Stomach (tissue), 9 donors: Measurements from ENCODE around the gene CPSF7. TPM values are rescaled to one million over a fixed set of nuclear protein-coding genes. Genes with fewer than 3 reads are reported as not detected.

Experiments
- DNase-seq, 2 donors: peaks; one replicate each; pipeline versions ENCODE4 v3.0.0 to v3.0.0-alpha.2; 2013 to 2019
- H3K27ac ChIP-seq, 5 donors: fragments of 200-600 bp in 4 of 5; sonication (generic) in 4 of 5; one replicate each; pipeline ENCODE4 v1.5.1; 2013 to 2019; ENCODE audit warnings: mild to moderate bottlenecking in 1 of 5, moderate library complexity in 1 of 5
- H3K27me3 ChIP-seq, 3 donors: fragments of 200-600 bp; sonication (generic); one replicate each; pipeline ENCODE4 v1.5.1; 2017 to 2019; ENCODE audit warnings: mixed run types in 1 of 3
- H3K36me3 ChIP-seq, 4 donors: fragments of 200-600 bp; sonication (generic); 1 replicate in 3 of 4; 2 replicates in 1 of 4; pipeline ENCODE4 v1.5.1; 2016 to 2019
- H3K4me1 ChIP-seq, 4 donors: fragments of 200-600 bp; sonication (generic); one replicate each; pipeline ENCODE4 v1.5.1; 2016 to 2019
- H3K4me3 ChIP-seq, 4 donors: fragments of 200-600 bp; sonication (generic) in 3 of 4; one replicate each; pipeline ENCODE4 v1.5.1; 2016 to 2019; ENCODE audit warnings: mild to moderate bottlenecking in 1 of 4
- H3K9me3 ChIP-seq, 4 donors: fragments of 200-600 bp; sonication (generic); one replicate each; pipeline ENCODE4 v1.5.1; 2016 to 2019
- CTCF ChIP-seq, 7 experiments: fragments of 450-650 bp in 4 of 7; fragments of 200-600 bp in 3 of 7; sonication (generic) in 3 of 7; IDR thresholded peaks; one replicate each; pipeline ENCODE4 v1.5.1; 2016 to 2019; ENCODE audit warnings: antibody characterized with exemption in 7 of 7, control low read depth in 2 of 7, mild to moderate bottlenecking in 1 of 7
- EP300 ChIP-seq: sonication (generic); formaldehyde crosslinking; IDR thresholded peaks from one replicate; pipeline ENCODE4 v1.6.1; 2017; ENCODE audit warnings: antibody characterized with exemption
- POLR2A ChIP-seq, 4 donors: fragments of 450-650 bp; IDR thresholded peaks; one replicate each; pipeline ENCODE4 v1.6.1; 2016; ENCODE audit warnings: antibody characterized with exemption in 4 of 4, control low read depth in 2 of 4, mild to moderate bottlenecking in 1 of 4, moderate library complexity in 1 of 4
- POLR2AphosphoS5 ChIP-seq, 3 donors: sonication (generic); formaldehyde crosslinking; IDR thresholded peaks; one replicate each; pipeline ENCODE4 v1.6.1; 2016; ENCODE audit warnings: antibody characterized with exemption in 3 of 3
- WGBS, 5 donors: extraction: QIAGEN DNeasy Blood & Tissue Kit in 3 of 5; methylation state at CpG; one replicate each; pipeline versions ENCODE4 v1.1.5 to v1.1.7; 2013 to 2018; 5-methylcytosine and 5-hydroxymethylcytosine counted together
- intact Hi-C: fragments of 100-400 bp; cut with DNase I; formaldehyde crosslinking; loops from one replicate; pipeline ENCODE4 v1.15.1; 2023; ENCODE audit warnings: low total_unique reads
- polyA plus RNA-seq, 3 donors: library from polyadenylated mRNA; stranded (reverse); fragments of 200-250 nt; gene quantifications; one replicate each; pipeline ENCODE4 v1.2.3, GENCODE V29; 2013
- total RNA-seq, 5 donors: library from RNA; depleted of rRNA; stranded (reverse); fragments of >200 nt; gene quantifications; one replicate each; pipeline versions ENCODE4 v1.1.0 to v1.2.3, GENCODE V29; 2014 to 2016
- donor health status: healthy with polysubstance abuse.
- donor health status: Bipolar disorder and iron deficiency.
- donor health status: healthy.

The CPSF7 gene
- total and polyA plus RNA-seq, 8 donors = 21.7 to 249 (median 34.9) TPM

GRCh38 chr11:61460986-61461385, 31.2 kb upstream of the CPSF7 start:
- no peaks in the 10 kb centered on the region for H3K27me3 ChIP-seq
- no peak for TF ChIP-seq POLR2A (IDR thresholded peaks at IDR 0.05)
- no peak for TF ChIP-seq POLR2AphosphoS5 (IDR thresholded peaks at IDR 0.05)
- no peak for TF ChIP-seq EP300
- no peak for TF ChIP-seq CTCF (IDR thresholded peaks at IDR 0.05)
- intact Hi-C loops = no loop called here
- no peak overlapping the region for H3K4me3 ChIP-seq
- no peaks in the 10 kb centered on the region for H3K9me3 ChIP-seq
- H3K27ac ChIP-seq = peak overlapping the region in 1 of 5 donors; percentile 26
- peaks cover 0 to 21% (median 15%) of the 10 kb centered on the region in 4 donors for H3K36me3 ChIP-seq
- 88 to 93% (median 91%) methylated on average over 5 of the region's 5 CpGs for WGBS, 5 donors
- H3K4me1 ChIP-seq = peaks cover 0 to 10% (median 3%) of the 10 kb centered on the region in 4 donors
- DNase-seq = no peak

- TF ChIP-seq CTCF (IDR thresholded peaks at IDR 0.05) (no peak), POLR2A (IDR thresholded peaks at IDR 0.05) (no peak), POLR2AphosphoS5 (IDR thresholded peaks at IDR 0.05) (no peak), EP300 (no peak)
- Histone ChIP-seq H3K4me1 (peaks cover 0 to 11% (median 3%) of the 10 kb centered on the region in 4 donors), H3K27ac (peak overlapping the region in 1 of 5 donors; percentile 26), H3K4me3 (no peak overlapping the region), H3K27me3 (no peaks in the 10 kb centered on the region), H3K36me3 (peaks cover 0 to 25% (median 19%) of the 10 kb centered on the region in 4 donors), H3K9me3 (no peaks in the 10 kb centered on the region)
- 76 to 93% (median 91%) methylated on average over 3 of the region's 3 CpGs for WGBS, 5 donors
- DNase-seq = peak in 1 of 2 donors; percentile 61
- intact Hi-C loops = no loop called here
These were observed 30.7 kb upstream of the CPSF7 start for GRCh38 chr11:61460474-61460881.

- H3K4me3 ChIP-seq = no peak overlapping the region
- H3K27ac ChIP-seq = peak overlapping the region in 1 of 5 donors; percentile 76
- peaks cover 9 to 49% (median 41%) of the 10 kb centered on the region in 4 donors for H3K36me3 ChIP-seq
- WGBS, 5 donors = 87 to 94% (median 89%) methylated on average over 7 of the region's 7 CpGs
- H3K27me3 ChIP-seq = no peaks in the 10 kb centered on the region
- TF ChIP-seq POLR2A (IDR thresholded peaks at IDR 0.05) = no peak
- H3K4me1 ChIP-seq = peaks cover 0 to 23% (median 0%) of the 10 kb centered on the region in 4 donors
- H3K9me3 ChIP-seq = no peaks in the 10 kb centered on the region
- no peak for DNase-seq
- intact Hi-C loops = no loop called here
These were observed 24.7 kb upstream of the CPSF7 start for GRCh38 chr11:61454520-61454919.

GRCh38 chr11:61453695-61454094, 23.9 kb upstream of the CPSF7 start:
- intact Hi-C loops = no loop called here
- no peaks in the 10 kb centered on the region for H3K9me3 ChIP-seq
- peaks cover 0 to 26% (median 3%) of the 10 kb centered on the region in 4 donors for H3K4me1 ChIP-seq
- H3K36me3 ChIP-seq = peaks cover 13 to 56% (median 49%) of the 10 kb centered on the region in 4 donors
- no peak overlapping the region for H3K4me3 ChIP-seq
- TF ChIP-seq EP300 (no peak), POLR2A (IDR thresholded peaks at IDR 0.05) (no peak), POLR2AphosphoS5 (IDR thresholded peaks at IDR 0.05) (no peak), CTCF (IDR thresholded peaks at IDR 0.05) (no peak)
- peak in 1 of 2 donors; percentile 67 for DNase-seq
- no peaks in the 10 kb centered on the region for H3K27me3 ChIP-seq
- 50 to 69% (median 61%) methylated on average over 3 of the region's 3 CpGs for WGBS, 5 donors
- peak overlapping the region in 2 of 5 donors; percentile 28 to 76 for H3K27ac ChIP-seq

- Histone ChIP-seq H3K27ac (peak overlapping the region in 1 of 5 donors; percentile 76), H3K36me3 (peaks cover 22 to 64% (median 57%) of the 10 kb centered on the region in 4 donors)
These were observed 23.1 kb upstream of the CPSF7 start for GRCh38 chr11:61452825-61453224.

More at GRCh38 chr11:61452825-61453224, 23.1 kb upstream of the CPSF7 start:
- Histone ChIP-seq H3K4me1 (peaks cover 0 to 35% (median 5%) of the 10 kb centered on the region in 4 donors), H3K9me3 (no peaks in the 10 kb centered on the region), H3K27me3 (no peaks in the 10 kb centered on the region), H3K4me3 (no peak overlapping the region)
- no peak for DNase-seq
- 91 to 100% (median 97%) methylated on average over 2 of the region's 2 CpGs for WGBS, 5 donors
- intact Hi-C loops = no loop called here
- TF ChIP-seq POLR2AphosphoS5 (IDR thresholded peaks at IDR 0.05) (no peak), EP300 (no peak), POLR2A (IDR thresholded peaks at IDR 0.05) (no peak), CTCF (IDR thresholded peaks at IDR 0.05) (no peak)
